Stimulated activated CD8-positive, alpha-beta memory T cell treated with anti-CD3 and anti-CD28 coated beads, Interleukin-7, amount 100 ng/mL, for 1 hour (primary cell): ENCODE measurements around the gene INAFM2.
A peak's percentile ranks its signal among the peaks of the same experiment; 100 is the strongest.

Experiments
- DNase-seq, 2 donors: peaks; one replicate each; pipeline ENCODE4 v3.0.0-alpha.2; 2020; ENCODE audit warnings: low read depth in 2 of 2

INAFM2 gene

GRCh38 chr15:40363611-40364010 lies 40.1 kb downstream of the INAFM2 start:
- no peak for DNase-seq

- DNase-seq: no peak
These were observed 40.8 kb downstream of the INAFM2 start for GRCh38 chr15:40364251-40364650.

GRCh38 chr15:40365016-40365415 lies 41.5 kb downstream of the INAFM2 start:
- DNase-seq: no peak

- DNase-seq: no peak
These were observed 42.3 kb downstream of the INAFM2 start for GRCh38 chr15:40365624-40366456.

GRCh38 chr15:40366457-40367370 lies 43.2 kb downstream of the INAFM2 start:
- no peak for DNase-seq

- no peak for DNase-seq
These were observed 43.8 kb downstream of the INAFM2 start for GRCh38 chr15:40367371-40367685.

- DNase-seq: peak; percentile 67 to 69
These were observed 44.5 kb downstream of the INAFM2 start for GRCh38 chr15:40367686-40368611.

- DNase-seq: no peak
These were observed 45.4 kb downstream of the INAFM2 start for GRCh38 chr15:40368719-40369473.

GRCh38 chr15:40369474-40369869 lies 46.0 kb downstream of the INAFM2 start:
- no peak for DNase-seq

GRCh38 chr15:40369971-40370370 lies 46.5 kb downstream of the INAFM2 start:
- no peak for DNase-seq

GRCh38 chr15:40372981-40373380 lies 49.5 kb downstream of the INAFM2 start:
- DNase-seq: no peak
